ENCODE data around the gene LBH. TPM values are rescaled to one million over a fixed set of nuclear protein-coding genes. Genes with fewer than 3 reads are reported as not detected.
A peak's percentile ranks its signal among the peaks of the same experiment; 100 is the strongest.

Gene LBH
- total and polyA plus RNA-seq, 10 donors = 48.7 to 178 (median 116) TPM

DNA sequence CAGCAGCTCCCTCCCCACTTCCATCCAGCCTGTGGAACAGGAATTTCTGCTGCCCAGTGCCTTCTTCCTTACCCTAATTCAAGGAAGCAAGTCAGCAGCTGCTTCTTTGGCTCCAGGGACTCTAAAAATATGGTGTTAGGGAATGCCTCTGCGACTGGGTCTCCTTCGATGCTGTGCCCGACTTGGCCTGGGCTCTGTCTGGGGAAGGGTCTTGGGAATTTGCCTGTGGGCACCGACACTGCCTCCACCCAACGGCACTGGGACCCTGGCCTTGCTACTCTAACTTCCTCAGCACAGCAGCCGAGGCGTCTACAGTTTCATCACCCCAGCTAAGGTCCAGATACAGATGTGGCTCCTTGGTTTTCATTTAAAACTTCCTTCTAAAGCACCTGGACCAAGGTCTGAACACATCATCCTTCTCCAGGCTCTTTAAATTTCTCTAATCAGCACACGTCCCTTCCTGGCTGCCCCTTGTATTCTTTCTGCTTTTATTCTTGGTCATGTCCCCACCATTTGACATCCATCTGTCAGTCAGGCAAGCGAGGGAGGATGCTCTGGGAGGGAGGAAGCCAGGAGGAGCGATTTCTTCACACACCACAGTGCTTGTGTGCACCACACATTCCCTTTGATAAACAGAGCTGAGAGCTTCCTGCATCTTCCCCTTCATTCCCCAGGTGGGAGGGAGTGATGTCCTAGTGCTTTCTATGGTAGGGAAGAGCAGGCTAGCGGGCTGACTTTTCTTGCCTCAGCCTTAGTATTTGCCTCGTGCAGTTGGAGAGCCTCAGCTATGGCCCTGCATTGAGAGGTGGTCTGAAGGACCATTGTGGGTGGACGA, 6.8 kb downstream of the LBH start:
- H3K36me3 ChIP-seq = peaks cover 0 to 89% (median 47%) of the 10 kb centered on the region in 6 donors
- H3K27me3 ChIP-seq (replicated peaks in 1 of 7) = no peaks in the 10 kb centered on the region
- H3K4me3 ChIP-seq = peak overlapping the region in 1 of 8 donors; percentile 79
- peaks cover 79 to 100% (median 97%) of the 10 kb centered on the region in 6 donors for H3K4me1 ChIP-seq
- whole genome bisulfite sequencing, 5 donors = 63 to 72% (median 70%) methylated on average over 13 of the region's 13 CpGs
- TF ChIP-seq POLR2AphosphoS5 (IDR thresholded peaks at IDR 0.05) (no peak), POLR2A (IDR thresholded peaks at IDR 0.05) (no peak)
- TF ChIP-seq, protein P1, sequence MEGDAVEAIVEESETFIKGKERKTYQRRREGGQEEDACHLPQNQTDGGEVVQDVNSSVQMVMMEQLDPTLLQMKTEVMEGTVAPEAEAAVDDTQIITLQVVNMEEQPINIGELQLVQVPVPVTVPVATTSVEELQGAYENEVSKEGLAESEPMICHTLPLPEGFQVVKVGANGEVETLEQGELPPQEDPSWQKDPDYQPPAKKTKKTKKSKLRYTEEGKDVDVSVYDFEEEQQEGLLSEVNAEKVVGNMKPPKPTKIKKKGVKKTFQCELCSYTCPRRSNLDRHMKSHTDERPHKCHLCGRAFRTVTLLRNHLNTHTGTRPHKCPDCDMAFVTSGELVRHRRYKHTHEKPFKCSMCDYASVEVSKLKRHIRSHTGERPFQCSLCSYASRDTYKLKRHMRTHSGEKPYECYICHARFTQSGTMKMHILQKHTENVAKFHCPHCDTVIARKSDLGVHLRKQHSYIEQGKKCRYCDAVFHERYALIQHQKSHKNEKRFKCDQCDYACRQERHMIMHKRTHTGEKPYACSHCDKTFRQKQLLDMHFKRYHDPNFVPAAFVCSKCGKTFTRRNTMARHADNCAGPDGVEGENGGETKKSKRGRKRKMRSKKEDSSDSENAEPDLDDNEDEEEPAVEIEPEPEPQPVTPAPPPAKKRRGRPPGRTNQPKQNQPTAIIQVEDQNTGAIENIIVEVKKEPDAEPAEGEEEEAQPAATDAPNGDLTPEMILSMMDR (IDR thresholded peaks at IDR 0.05 in 8 of 11, conservative IDR thresholded peaks at IDR 0.05 in 3 of 11) = no peak
- H3K27ac ChIP-seq = peak overlapping the region in 7 of 8 donors; percentile 44 to 98 (median 95)
- intact Hi-C loops (cut with DNase I; ENCODE audit: low total_unique reads) = loop anchor here (10.0 kb wide), 1 partner anchor 97 kb away; no protein-coding TSS in a partner anchor
- no peaks in the 10 kb centered on the region for H3K9me3 ChIP-seq
- peak; percentile 64 for DNase-seq

DNA sequence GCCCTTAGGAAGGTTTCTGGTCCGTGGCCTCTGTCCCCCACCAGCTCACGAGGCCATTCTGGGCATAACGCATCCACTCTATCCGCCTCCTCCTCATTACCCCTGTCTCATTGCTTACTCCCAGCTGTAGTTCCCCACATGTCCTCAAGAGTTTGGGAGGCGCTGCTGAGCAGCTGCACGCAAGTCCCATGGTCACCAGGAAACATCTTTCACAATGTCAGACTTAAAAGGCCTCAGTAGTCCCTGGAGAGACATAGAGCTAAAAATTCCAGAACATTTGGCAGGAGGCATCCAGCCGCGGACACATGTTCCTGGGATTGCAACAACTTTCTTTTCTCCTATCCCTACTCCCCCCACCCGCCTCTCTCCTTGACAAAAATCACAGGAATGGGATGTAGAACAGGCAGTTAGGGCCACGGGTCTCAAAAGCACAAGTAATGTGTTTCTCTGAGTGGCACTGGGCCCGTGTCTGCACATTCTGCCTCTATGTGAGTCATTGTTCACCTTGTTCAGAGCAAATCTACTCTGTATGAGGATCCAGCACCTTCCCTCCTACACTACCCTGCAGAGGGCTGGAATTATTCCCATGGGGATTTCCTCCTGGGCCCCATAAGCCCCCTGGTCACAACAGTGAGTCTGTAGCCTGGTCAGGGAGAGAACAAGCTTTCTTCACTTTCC, 8.1 kb downstream of the LBH start:
- peak overlapping the region in 7 of 8 donors; percentile 41 to 98 (median 71) for H3K27ac ChIP-seq
- no peaks in the 10 kb centered on the region for H3K9me3 ChIP-seq
- intact Hi-C loops (cut with DNase I; ENCODE audit: low total_unique reads) = loop anchor here (10.0 kb wide), 1 partner anchor 95 kb away; no protein-coding TSS in a partner anchor
- H3K27me3 ChIP-seq (replicated peaks in 1 of 7) = no peaks in the 10 kb centered on the region
- H3K36me3 ChIP-seq = peaks cover 0 to 100% (median 51%) of the 10 kb centered on the region in 6 donors
- 60 to 70% (median 66%) methylated on average over 11 of the region's 11 CpGs for WGBS, 5 donors
- H3K4me3 ChIP-seq = peak overlapping the region in 2 of 8 donors; percentile 0 to 24
- H3K4me1 ChIP-seq = peaks cover 78 to 100% (median 96%) of the 10 kb centered on the region in 6 donors
- TF ChIP-seq, protein P1 (IDR thresholded peaks at IDR 0.05 in 8 of 11, conservative IDR thresholded peaks at IDR 0.05 in 3 of 11) = peak; percentile 81 to 94 (median 89)
- no peak for TF ChIP-seq POLR2A (IDR thresholded peaks at IDR 0.05)
- TF ChIP-seq POLR2AphosphoS5 (IDR thresholded peaks at IDR 0.05) = peak in 2 of 3 donors; percentile 29 to 51
- DNase-seq = peak; percentile 86

DNA sequence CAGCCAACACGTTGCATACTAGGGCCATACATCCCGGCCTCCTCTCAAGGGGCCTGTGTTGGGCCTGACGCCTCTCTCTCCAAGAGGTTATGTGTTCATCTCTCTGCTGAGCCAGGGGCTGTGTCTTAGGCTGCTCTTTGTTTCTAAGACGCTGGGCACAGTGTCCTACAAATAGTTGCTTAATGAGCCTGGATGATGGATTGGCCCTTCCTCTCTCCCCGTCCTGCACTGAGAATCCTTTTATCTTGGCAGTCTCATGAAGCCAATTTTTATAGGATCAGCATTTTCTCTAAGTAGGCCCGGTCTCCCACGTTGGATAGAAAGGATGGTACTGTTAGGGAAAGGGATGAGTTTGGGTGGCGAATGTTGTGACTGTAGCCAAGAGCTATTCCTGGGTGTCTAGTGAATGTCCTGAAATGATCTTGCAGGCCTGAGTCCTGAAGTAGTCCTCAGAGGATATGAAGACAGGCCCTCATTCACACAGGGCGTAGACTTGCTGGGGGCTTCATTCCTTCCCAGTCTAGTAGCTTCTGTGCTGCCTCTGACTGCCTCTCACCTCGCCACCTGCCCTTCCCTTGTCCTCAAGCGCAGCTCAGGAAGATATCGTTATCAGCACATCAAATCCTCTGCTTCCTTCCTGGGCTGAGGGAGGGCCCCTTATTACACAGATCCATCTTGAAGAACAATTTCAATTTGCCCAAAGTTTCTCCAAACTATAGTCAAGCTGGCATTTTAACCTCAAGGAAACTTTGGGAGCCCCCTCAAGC, 8.8 kb downstream of the LBH start:
- Histone ChIP-seq H3K36me3 (peaks cover 0 to 96% (median 47%) of the 10 kb centered on the region in 6 donors), H3K4me1 (peaks cover 70 to 100% (median 95%) of the 10 kb centered on the region in 6 donors), H3K27me3 (replicated peaks in 1 of 7) (no peaks in the 10 kb centered on the region), H3K4me3 (peak overlapping the region in 1 of 8 donors; percentile 24), H3K9me3 (no peaks in the 10 kb centered on the region), H3K27ac (peak overlapping the region in 7 of 8 donors; percentile 41 to 98 (median 71))
- no peak for TF ChIP-seq POLR2A (IDR thresholded peaks at IDR 0.05)
- TF ChIP-seq, protein P1 (IDR thresholded peaks at IDR 0.05 in 8 of 11, conservative IDR thresholded peaks at IDR 0.05 in 3 of 11) = no peak
- WGBS, 5 donors = 49 to 77% (median 67%) methylated on average over 12 of the region's 12 CpGs
- no peak for DNase-seq
- intact Hi-C loops (cut with DNase I; ENCODE audit: low total_unique reads) = loop anchor here (10.0 kb wide), 2 partner anchors 95 to 205 kb away; partner anchors contain the start of gene LCLAT1
